Activated T-helper 1 cell treated with anti-CD3 and anti-CD28 coated beads, Interleukin-2, amount 50 U/mL, for 16 hours (primary cell): ENCODE results near the gene CLIC1.
"Not testable (repeated sequence)": the region's sequence is repeated elsewhere in the genome, so short reads cannot be mapped to it uniquely, and the experiment has no call there.

Experiments used
- DNase-seq, 2 donors: peaks; one replicate each; pipeline ENCODE4 v3.0.0-alpha.2; 2020; ENCODE audit warnings: low read depth in 1 of 2, low spot score in 1 of 2

CLIC1 gene

DNA sequence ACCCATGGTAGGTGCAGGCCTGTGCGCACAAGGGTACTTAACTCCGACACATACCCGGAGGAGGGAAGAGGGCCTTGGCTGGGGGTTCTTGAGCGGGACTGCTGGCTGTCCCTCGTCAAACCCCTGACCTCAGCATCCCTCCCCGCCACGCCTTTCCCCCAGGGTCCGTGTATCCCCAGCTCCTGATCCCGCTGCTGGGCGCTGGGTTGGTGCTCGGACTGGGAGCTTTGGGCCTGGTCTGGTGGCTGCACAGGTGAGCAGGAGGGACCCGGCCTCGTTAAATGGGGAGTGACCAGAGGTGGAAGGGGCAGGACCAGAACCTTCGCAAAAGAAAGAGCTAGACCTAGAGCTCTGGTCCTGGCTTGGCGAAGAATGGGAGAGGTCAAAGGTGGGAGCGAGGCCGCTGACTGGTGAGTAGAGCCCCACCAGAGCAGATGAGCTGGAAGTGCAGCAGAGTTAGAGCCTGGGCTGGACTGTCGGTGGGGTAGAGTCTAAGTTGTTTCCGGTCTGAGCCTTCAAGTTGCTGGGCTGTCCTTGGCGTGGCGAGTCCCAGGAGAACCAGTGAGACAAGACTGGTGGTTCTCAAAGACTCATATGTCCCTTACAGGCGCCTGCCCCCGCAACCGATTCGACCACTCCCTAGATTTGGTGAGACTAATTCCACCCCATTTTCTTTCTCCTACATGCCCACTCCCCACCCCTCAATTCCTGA, 12.2 kb downstream of the CLIC1 start:
- DNase-seq, result no peak

DNA sequence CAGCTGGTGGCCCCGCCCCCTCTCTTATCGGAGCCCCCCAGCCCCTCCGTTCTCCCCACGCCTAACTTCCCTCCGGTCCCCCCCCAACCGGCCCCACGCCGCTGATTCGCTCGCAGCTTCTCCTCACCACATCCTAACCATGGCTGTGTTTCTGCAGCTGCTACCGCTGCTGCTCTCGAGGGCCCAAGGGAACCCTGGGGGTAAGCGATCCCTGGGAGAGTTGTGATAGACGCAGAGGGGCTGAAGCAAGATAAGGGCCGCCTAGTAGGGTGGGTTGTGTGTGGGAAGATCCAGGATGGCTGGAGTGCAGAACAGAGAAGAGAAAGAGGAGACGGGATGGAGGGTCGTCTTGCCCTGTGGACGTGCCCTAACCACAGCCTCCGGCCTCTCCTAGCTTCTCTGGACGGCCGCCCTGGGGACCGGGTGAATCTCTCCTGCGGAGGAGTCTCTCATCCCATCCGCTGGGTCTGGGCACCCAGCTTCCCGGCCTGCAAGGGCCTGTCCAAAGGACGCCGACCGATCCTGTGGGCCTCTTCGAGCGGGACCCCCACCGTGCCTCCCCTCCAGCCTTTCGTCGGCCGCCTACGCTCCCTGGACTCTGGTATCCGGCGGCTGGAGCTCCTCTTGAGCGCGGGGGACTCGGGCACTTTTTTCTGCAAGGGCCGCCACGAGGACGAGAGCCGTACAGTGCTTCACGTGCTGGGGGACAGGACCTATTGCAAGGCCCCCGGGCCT, 12.9 kb downstream of the CLIC1 start, which contains the start of gene MPIG6B:
Gene MPIG6B (plus strand): TSS at position 129 of the 735 bp plus-strand sequence. CDS start 11 bp downstream, at position 140.
- no peak for DNase-seq

DNA sequence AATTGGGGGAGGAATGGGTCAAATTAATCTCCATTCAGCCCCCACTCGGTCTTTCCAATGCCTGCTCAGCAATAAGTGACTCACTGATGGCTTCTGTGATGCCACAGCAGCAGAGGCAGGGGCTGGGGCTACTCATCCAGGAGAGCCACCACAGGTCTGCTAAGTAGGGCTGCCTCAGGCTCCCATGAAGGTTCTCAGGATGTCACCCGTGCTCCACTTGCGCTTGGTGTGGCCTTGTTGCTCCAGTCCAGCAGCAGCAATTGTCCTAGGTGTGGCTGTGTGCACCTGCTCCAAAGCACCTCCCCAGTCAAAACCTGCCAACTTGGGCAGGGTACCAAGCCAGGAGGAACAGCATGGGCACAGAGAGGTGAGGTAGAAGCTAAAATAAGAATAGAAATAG, 14.2 kb downstream of the CLIC1 start:
- no peak for DNase-seq

DNA sequence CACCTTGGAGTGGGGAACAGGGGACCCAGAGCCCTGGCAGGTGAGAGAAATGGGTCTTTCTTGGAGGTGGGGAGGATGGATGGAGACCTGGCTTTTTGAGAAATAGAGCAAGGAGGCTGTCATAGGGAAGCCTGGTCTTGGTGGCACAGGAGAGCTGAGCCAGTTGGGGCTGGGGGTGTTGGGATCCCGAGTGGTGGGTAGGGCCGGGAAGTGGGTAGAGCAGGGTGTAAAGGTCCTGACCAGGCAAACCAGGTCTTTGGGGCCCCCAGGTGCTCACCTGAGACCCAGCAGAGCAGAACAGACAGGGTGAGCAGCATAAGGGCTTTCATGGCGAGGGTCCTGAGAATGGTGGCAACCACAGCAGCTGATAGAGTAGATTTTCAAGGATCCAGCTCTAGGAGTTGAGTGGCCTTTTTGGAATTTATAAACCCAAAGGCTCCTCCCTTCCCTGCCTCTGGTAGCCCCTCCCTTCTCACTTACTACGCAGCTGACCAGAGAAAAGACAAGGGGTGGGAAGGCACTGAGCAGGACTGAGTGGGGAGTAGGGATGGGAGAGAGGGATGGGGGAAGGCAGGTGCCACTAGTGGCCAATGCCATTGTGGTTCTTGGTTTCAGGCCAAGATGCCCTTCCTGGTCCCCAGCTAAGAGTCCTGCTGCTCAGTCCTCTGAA, 14.8 kb downstream of the CLIC1 start, which contains the start of gene LY6G6C:
Gene LY6G6C (minus strand): TSS at position 396 of the 670 bp plus-strand sequence. CDS start 67 bp downstream, at position 329.
- DNase-seq, result no peak

DNA sequence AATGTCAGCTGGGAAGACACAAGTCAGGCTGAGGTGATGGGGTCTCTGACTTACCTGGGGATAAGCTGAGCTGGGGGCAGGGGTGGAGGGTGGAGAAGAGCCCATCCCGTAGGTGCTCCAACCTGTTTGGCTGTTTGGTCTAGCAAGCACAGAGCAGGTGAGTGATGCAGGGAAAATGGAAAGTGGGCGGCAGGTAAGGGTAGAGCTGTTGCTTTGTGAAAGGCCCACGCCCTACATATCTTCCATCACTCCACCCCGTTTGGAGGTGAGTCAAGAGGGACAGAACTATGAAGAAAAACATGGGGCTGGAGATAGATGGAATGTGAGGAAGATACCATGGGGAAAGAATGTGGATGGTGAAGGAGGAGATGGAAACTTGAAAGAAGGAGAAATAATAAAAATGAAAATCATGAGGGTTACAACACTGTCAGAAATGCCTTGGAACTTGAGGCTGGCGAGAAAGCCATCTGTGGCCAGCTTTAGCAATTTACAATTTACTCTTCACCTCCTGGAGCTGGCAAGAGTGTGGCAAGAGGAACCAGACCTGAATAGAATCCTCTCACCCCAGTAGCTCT, 16.0 kb downstream of the CLIC1 start:
- DNase-seq, result no peak

DNA sequence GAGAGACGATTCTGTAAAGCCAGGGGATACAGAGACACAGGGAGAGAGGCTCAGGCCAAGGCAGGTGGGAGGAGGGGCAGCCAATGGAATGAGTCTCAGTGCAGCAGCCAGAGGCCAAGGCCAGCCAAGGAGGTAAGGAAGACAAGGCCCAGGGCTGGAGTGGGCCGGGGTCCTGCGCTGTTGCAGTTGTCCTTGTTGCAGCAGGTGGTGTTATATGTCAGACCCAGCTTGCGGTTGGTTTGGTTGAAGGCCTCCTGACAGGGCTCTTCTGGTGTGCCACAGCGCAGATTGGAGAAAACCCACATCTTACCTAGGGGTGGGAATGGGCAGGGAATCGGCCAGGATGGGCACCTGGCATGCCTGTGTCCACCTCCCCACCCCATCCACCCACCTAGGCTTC, 17.3 kb downstream of the CLIC1 start:
- no peak for DNase-seq

DNA sequence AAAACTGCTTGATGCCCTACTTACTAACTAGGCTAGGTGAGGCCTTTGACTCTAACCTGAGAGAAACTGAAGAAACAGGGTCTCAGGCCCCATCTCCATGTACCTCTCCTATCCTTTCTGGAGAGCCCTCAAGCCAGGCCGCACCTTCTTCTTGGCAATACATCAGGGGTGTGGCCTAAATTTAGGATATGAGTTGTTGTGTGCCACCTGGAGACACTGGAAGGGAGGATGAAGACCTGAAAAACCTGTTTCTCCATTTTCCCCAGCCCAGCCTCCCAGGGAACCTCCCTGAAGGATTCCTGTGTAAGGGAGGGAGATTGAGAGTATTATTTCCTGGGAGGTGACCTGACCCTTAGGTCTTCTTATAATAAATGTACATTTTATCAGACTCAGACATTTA, 18.1 kb downstream of the CLIC1 start:
- DNase-seq, result no peak

DNA sequence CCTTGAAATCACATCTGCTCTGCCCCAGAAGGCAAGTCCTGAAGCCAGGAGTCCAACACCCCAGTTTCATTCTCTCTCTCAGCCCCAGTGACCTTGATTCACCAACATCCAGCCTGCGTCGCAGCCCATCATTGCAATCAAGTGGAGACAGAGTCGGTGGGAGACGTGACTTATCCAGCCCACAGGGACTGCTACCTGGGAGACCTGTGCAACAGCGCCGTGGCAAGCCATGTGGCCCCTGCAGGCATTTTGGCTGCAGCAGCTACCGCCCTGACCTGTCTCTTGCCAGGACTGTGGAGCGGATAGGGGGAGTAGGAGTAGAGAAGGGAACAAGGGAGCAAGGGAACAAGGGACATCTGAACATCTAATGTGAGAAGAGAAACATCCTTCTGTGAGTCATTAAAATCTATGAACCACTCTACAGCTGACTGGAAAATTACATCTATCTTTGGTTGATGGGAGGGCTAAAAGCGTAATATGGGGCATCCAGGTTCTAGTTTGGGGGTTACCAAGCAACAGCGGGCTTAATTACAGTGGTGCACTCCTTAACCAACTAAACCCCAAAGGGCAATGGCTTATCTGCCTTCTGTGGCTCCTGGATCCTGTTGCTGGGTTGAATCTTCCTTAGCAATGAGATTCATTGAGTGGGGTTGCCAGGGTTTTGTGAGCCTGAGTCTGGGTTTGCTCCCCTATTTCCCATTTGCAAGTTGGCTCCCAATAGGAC, 18.7 kb downstream of the CLIC1 start:
- DNase-seq, result no peak

DNA sequence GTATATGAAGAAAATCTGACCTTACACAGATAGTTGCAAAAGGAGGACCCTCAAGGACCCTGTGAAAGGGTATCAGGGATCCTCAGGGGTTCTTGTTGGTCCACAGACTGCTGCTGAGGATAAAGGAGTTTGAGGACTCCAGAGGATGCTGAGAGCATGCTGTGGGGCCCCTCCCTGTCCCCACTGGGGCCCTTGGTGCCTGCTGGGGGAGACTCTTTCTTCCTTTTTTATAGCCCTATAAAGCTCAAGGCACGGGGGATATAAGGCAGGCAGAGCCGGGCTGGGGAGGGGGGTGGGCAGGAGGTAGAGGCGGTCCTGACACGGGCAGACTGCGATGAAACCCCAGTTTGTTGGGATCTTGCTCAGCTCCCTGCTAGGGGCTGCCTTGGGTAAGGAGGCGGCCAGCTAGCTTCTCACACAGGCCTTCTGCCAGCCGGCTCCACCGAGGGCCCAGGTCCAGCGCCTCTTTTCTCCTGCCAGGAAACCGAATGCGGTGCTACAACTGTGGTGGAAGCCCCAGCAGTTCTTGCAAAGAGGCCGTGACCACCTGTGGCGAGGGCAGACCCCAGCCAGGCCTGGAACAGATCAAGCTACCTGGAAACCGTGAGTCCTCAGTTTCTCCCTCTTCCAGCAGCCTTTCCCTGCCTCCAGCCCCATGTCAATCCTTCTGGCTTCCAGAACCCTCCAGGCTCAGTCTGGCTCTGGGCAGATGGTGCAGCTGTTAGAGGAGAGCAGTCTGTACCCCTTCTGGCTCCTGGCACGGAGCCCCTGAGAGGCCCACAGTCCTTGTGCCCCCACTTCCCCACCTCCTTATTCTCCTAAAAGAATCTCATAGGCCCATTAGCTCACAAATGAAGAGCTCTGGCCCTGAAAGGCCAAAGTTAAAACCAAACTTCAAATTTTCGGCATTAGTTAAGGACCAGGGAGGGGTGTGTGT, 21.0 kb downstream of the CLIC1 start, which contains the start of gene LY6G6D:
Gene LY6G6D (plus strand): TSS at position 327 of the 937 bp plus-strand sequence. CDS start 8 bp downstream, at position 335.
- no peak for DNase-seq

DNA sequence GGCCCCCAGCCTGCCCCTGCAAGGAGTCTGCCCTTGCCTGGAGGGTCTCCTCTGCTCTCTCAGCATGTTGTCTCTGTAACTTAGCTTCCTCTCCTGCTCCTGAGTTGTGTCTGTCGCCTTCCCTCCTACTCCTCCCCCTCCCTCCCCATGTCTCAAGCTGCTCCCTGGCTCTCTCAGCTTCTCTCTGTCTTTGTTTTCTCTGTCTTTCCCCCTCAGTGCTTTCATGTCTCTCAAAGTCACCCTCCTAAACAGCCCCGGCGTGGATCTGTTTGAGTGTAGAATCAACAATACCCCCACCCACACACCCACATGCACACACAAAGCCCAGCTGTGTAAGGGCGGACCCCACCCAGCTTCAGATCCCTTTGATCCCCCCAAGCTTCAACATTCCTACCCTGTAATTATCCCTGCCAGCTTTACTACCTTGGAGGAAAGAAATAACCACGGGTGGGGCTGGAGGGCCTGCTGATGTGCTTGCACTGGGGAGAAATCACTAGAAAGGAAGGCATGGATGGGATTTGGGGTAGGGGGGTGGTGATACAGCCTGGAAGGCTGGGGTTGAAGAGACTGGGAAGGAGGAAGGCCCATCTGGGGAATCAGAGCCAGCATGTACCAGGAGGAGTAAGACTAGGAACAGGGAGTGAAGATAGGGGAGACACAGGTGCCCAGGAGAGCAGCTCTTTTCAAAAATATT, 22.2 kb downstream of the CLIC1 start:
- no peak for DNase-seq

DNA sequence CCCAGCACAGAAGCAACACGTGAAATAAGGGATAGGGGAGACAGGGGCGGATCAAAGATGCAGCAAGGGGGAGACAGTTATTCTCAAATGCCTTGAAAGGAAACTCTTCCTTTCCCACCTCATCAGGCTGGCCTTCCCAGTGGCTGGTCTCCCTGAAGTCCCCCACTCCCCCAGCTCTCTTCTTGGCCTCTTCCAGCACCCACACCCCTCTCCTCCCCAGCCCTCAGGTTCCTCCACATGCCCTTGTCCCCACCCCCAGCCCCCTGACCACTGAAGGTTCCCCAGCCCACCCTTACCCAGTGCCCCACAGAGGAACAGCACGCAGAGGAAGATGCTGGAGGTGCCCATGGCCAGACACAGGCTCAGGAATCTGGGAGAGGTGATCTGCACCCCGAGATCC, 22.9 kb downstream of the CLIC1 start:
- no peak for DNase-seq

DNA sequence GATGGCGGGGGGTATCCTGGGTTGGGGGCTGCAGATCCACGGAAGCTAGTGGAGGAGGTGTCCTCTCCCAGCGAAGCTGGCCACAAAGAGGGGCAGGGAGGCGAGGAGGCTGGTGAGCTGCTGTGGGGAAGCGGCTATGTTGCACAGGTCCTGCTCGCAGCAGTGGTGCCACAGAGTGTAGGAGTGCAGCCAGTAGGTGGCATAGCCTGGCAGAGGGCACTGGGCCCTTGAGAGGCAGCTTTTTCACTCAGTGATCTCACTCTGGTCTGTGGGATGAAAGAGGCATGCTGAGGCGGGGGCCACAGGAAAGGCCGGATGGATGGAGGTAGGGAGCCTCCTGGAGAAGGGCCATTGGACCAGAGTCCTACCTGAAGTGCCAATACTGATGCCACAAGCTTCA, 24.0 kb downstream of the CLIC1 start:
- DNase-seq, result no peak

DNA sequence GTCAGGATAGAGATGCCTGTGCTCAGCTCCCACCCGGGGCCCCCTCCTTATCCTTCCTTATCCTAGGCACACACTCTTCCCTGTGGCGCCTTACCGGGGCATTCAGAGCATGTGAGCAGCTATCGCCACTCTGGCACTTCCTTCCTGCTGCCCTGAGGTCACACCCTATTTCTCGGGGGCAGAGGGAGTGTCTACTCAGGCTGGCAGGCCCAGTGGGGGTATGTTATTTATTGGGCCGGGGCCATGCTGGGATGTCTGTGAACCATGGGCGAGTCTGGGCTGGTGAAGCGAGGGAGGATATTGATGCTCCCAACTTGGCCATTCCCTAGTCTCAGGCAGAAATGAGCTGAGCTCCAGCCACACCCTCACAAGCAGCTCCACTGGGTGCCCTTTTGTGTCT, 25.1 kb downstream of the CLIC1 start:
- DNase-seq, result no peak

DNA sequence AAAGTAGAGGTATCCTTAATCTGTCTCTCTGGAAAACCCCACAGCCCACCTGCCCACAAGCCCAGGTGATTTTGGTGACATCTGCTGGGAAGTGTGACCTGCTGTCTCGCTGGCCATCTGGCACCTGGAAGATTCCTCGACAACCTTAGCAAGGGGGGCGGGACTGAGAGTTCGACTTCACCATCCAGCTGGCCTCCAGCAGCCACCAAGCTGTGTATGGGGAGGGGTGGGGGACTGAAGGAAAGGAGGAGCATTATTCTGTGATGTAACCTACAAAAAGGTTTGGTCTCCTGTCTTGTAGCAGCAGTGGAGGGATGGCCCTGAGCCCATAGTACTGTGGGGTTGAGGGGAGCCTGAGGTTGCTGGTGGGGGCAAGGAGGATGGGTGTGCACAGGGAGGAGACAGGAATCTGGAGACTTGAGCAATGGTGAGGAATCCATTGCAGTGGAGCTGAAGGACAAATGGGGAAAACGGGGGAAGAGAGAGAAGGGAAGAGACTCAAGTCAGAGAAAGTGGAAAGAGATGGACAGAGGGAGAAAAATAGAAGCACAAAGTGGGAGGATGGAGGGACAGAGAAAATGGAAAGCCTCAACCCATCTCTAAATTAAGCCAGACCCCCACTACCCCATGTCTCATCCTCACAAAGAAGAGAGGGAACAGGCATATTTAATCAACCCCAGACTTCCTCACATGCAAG, 25.7 kb downstream of the CLIC1 start:
- no peak for DNase-seq

DNA sequence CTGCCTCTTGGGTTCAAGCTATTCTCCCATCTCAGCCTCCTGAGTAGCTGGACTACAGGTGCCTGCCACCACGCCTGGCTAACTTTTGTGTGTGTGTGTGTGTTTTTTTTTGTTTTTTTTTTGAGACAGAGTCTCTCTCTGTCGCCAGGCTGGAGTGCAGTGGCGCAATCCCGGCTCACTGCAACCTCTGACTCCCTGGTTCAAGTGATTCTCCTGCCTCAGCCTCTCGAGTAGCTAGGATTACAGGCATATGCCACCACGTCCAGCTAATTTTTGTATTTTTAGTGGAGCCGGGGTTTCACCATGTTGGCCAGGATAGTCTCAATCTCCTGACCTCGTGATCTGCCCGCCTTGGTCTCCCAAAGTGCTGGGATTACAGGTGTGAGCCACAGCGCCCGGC, 27.2 kb downstream of the CLIC1 start:
- DNase-seq, result not testable (repeated sequence)

DNA sequence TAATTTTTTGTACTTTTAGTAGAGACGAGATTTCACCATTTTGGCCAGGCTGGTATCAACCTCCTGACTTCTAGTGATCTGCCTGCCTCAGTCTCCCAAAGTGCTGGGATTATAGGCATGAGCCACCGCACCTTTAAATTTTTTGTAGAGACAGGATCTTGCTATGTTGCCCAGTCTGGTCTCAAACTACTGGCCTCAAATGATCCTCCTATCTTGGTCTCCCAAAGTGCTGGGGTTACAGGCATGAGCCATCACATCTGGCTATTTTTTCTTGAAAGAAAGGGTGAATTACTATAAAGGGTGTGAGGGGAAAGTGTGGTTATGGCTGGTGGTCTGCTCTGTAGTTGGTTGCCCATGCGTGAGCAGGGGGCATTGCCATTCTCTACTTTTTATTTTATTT, 28.1 kb downstream of the CLIC1 start:
- no peak for DNase-seq

DNA sequence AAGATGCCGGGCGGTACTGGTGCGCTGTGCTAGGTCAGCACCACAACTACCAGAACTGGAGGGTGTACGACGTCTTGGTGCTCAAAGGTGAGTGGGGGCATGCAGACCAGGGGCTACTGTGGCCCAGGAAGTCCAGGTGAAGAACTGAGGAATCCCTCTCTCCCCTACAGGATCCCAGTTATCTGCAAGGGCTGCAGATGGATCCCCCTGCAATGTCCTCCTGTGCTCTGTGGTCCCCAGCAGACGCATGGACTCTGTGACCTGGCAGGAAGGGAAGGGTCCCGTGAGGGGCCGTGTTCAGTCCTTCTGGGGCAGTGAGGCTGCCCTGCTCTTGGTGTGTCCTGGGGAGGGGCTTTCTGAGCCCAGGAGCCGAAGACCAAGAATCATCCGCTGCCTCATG, 28.6 kb downstream of the CLIC1 start:
- no peak for DNase-seq

DNA sequence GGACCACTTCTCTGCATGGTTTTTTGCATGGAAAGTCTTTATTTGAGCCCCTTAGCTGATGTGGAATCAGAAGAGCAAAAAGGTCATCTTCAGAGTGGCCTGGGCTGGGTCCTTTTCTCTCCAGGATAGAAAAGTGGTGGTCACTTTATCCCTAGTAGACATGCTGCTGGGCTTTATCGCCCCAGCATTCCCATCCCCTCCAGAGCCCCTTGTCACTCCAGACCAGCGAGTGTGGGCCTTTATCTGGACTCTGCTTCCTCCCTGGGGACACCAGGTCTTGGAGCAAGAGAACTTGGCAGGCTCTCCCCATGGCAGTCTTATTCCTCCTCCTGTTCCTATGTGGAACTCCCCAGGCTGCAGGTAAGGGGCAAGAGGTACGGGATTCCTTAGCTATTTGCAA, 29.7 kb downstream of the CLIC1 start, which contains the start of gene LY6G6F:
Gene LY6G6F (plus strand): TSS at position 268 of the 400 bp plus-strand sequence. CDS start 41 bp downstream, at position 309.
- DNase-seq, result no peak
